Calu3 (cell line): ENCODE results near the gene ARMC9. TPM values are rescaled to one million over a fixed set of nuclear protein-coding genes. Genes with fewer than 3 reads are reported as not detected.
A peak's percentile ranks its signal among the peaks of the same experiment; 100 is the strongest.

Experiments
- Bru-seq: library from RNA; stranded (reverse); fragments of 400-500 nt; gene quantifications from one replicate; lab custom pipeline; 2021; lab: Mats Ljungman, UMichigan
- BruChase-seq, 2 experiments: library from RNA; stranded (reverse); fragments of 400-500 nt; gene quantifications; one replicate each; lab custom pipeline; 2021; lab: Mats Ljungman, UMichigan
- BruUV-seq: library from RNA; stranded (reverse); fragments of 400-500 nt; replicated peaks from 2 replicates; lab custom pipeline; 2021; lab: Mats Ljungman, UMichigan
- CTCF ChIA-PET: fragments of 300-600 bp; sonication (Branson Sonifier 250); formaldehyde crosslinking; loops from one replicate; lab custom pipeline; 2022; ENCODE audit warnings: antibody characterized with exemption; lab: Charles Lee
- DNase-seq: peaks from one replicate; pipeline ENCODE4 v3.0.0; 2022
- H3K27ac Mint-ChIP-seq: one replicate; pipeline ENCODE4 v1.8.0; 2022; ENCODE audit warnings: mixed read lengths; ENCODE audit not compliant: unreplicated experiment
- H3K27me3 Mint-ChIP-seq: one replicate; pipeline ENCODE4 v1.8.0; 2022; ENCODE audit warnings: mixed read lengths; ENCODE audit not compliant: unreplicated experiment
- H3K36me3 Mint-ChIP-seq: one replicate; pipeline ENCODE4 v1.8.0; 2022; ENCODE audit warnings: mild to moderate bottlenecking, moderate library complexity, mixed read lengths; ENCODE audit not compliant: insufficient read depth, unreplicated experiment
- H3K4me1 Mint-ChIP-seq: one replicate; pipeline ENCODE4 v1.8.0; 2022; ENCODE audit warnings: mild to moderate bottlenecking, low read depth, mixed read lengths; ENCODE audit not compliant: unreplicated experiment
- H3K4me3 Mint-ChIP-seq: one replicate; pipeline ENCODE4 v1.8.0; 2022; ENCODE audit warnings: mild to moderate bottlenecking, low read depth, moderate library complexity, mixed read lengths; ENCODE audit not compliant: unreplicated experiment
- H3K9me3 Mint-ChIP-seq: one replicate; pipeline ENCODE4 v1.8.0; 2022; ENCODE audit warnings: low read depth, mixed read lengths; ENCODE audit not compliant: unreplicated experiment
- intact Hi-C: fragments of 100-400 bp; cut with micrococcal nuclease; formaldehyde crosslinking; loops from one replicate; pipeline ENCODE4 v1.10.0; 2022; ENCODE audit not compliant: unreplicated experiment
- long read RNA-seq: library from polyadenylated mRNA; stranded (forward); transcript quantifications from one replicate; pipeline ENCODE4 v2.0.0, GENCODE V29; 2022
- total RNA-seq: library from RNA; stranded (reverse); gene quantifications from 2 replicates; pipeline ENCODE4 v1.2.3, GENCODE V29; 2022
- TF ChIP-seq, protein P1 (sequence below): fragments of 200-600 bp; IDR thresholded peaks from one replicate; pipeline ENCODE4 v1.8.0; 2022; ENCODE audit warnings: antibody characterized with exemption; ENCODE audit not compliant: unreplicated experiment

Gene ARMC9, protein sequence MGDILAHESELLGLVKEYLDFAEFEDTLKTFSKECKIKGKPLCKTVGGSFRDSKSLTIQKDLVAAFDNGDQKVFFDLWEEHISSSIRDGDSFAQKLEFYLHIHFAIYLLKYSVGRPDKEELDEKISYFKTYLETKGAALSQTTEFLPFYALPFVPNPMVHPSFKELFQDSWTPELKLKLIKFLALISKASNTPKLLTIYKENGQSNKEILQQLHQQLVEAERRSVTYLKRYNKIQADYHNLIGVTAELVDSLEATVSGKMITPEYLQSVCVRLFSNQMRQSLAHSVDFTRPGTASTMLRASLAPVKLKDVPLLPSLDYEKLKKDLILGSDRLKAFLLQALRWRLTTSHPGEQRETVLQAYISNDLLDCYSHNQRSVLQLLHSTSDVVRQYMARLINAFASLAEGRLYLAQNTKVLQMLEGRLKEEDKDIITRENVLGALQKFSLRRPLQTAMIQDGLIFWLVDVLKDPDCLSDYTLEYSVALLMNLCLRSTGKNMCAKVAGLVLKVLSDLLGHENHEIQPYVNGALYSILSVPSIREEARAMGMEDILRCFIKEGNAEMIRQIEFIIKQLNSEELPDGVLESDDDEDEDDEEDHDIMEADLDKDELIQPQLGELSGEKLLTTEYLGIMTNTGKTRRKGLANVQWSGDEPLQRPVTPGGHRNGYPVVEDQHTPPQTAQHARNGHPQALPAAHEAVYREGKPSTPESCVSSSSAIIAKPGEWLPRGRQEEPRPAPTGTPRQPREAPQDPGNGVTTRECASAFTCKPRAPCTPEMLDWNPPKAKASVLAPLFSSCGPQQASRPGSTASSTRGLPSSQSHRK
- 12.8 and 13.6 TPM in 2 replicates for total RNA-seq
- Bru-seq, nascent RNA: percentile 49 among the genes with signal in this experiment
- BruChase-seq, experiment 1, labeled RNA remaining after a 6-hour chase: percentile 47 among the genes with signal in this experiment
- percentile 45 among the genes with signal in this experiment for BruChase-seq, experiment 2, labeled RNA remaining after a 2-hour chase
- long read RNA-seq, partial matches to known transcripts: 1 of 31 reads
- long read RNA-seq, other reads (novel, unspliced or antisense): 25 of 31 reads

DNA sequence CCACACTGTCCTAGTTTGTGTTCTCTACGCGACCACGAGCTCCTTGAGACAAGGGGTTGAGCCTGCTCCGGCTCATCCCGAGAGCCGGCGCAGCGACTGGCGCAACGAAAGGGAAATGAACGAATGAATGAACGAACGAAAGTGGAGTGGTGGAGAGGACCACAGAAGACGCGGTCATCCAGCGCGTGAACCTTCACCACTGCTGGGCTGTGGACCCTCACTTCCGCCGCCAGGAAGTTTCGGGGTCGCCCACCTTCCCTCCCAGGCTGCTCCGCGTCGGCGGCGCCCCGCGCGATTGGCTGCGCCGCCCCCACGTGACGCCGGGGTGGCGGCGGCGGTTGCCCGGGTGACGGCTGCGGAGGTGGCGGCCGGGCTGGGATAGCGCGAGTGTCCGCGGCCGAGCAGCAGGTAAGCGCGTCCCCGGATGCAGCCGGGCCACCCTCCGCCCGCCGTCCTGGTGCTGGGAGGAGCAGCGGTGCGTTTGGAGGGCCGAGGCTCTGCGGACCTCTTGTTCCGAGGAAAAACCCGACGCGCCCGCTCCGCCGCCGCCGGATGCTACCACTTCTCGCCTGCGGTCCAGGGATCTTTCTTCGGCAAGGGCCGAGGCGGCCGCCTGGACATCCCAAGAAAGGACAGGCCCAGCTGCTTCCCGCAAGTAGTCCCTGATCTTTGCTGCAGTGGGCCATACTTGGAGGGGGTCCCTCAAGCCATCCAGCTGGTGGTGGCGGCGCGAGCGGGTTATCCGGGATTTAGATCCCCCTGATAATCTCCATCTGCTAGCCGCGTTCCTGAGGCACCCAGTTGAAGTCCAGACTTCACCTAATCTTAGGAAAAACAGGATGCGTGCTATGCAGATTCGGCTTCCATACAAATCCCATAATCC is at the start of gene ARMC9:
ARMC9 (plus strand) TSS at position 341 of the 883 bp plus-strand sequence. CDS start 7,608 bp downstream, outside the sequence.
- intact Hi-C loops: no loop called here
- TF ChIP-seq, protein P1, sequence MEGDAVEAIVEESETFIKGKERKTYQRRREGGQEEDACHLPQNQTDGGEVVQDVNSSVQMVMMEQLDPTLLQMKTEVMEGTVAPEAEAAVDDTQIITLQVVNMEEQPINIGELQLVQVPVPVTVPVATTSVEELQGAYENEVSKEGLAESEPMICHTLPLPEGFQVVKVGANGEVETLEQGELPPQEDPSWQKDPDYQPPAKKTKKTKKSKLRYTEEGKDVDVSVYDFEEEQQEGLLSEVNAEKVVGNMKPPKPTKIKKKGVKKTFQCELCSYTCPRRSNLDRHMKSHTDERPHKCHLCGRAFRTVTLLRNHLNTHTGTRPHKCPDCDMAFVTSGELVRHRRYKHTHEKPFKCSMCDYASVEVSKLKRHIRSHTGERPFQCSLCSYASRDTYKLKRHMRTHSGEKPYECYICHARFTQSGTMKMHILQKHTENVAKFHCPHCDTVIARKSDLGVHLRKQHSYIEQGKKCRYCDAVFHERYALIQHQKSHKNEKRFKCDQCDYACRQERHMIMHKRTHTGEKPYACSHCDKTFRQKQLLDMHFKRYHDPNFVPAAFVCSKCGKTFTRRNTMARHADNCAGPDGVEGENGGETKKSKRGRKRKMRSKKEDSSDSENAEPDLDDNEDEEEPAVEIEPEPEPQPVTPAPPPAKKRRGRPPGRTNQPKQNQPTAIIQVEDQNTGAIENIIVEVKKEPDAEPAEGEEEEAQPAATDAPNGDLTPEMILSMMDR: no peak

DNA sequence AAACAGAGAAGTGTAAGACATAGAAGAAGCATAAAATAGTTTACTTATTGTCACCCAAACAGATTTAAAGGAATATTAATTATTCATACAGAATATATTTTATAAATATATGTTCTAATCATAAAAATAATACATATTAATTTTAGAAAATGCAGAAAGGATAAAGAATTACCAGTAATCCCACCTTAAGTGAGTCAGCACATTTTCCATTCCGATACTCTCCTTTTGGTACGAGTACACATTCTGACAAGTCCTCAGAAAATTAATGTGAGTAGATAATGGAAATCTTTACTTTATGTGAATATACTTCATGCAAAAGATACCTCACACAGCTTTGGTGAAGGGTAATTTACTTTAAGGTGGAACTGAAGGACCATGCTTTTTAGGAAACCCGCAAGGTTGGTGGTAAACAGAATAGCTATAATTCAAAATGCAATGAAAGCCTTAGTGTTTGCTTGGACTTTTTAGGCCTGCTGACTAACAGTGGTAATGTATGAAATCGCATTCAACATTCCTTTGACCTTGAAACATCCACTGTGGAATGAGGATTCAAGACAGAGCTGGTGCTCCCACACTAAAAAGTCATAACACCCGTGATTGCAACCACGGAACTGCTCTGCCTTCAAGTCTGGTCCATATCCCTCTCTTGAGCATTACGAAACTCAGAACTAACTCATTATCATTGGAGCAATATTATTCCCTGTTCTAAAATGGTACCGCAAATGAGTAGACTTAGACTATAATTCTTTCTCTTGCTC is 45.5 kb upstream of the ARMC9 start:
- H3K27ac Mint-ChIP-seq: no peak overlapping the region
- no TSS peak for BruUV-seq
- CTCF ChIA-PET: no interaction called here

More for the DNA sequence above, at the start of gene ARMC9:
- H3K27me3 Mint-ChIP-seq: no peaks in the 10 kb centered on the region
- H3K27ac Mint-ChIP-seq: peak within 1 kb of the TSS; percentile 93
- TSS peak; percentile 55 for BruUV-seq
- H3K4me1 Mint-ChIP-seq: no peaks in the 10 kb centered on the region
- H3K4me3 Mint-ChIP-seq: peak within 1 kb of the TSS; percentile 90
- H3K9me3 Mint-ChIP-seq: peaks cover 5% of the 10 kb centered on the region
- peak; percentile 85 for DNase-seq
- H3K36me3 Mint-ChIP-seq: peaks cover 23% of the 10 kb centered on the region
- CTCF ChIA-PET: no interaction called here

DNA sequence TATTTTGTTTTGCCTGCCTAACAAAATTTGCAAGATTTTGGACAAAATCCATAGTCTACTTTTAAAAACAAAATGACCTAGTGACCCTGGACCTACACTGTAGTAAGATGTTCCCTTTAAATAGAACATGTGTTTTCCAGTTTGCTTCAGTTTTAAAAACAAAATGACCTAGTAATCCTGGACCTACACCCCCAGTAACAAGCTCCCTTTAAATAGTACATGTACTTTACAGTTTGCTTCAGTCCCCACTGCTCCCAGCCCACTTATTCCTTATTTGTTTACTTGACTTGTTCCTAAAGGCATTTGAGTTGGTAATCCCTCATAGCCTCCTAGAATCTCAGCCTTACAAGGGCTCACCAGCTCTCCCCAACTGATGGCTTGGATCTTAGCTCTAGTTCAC is 39.1 kb upstream of the ARMC9 start:
- H3K27ac Mint-ChIP-seq: no peak overlapping the region
- peaks cover 26% of the 10 kb centered on the region for H3K4me1 Mint-ChIP-seq
- BruUV-seq: no TSS peak
- no peak for DNase-seq
- H3K27me3 Mint-ChIP-seq: no peaks in the 10 kb centered on the region
- H3K9me3 Mint-ChIP-seq: no peaks in the 10 kb centered on the region
- TF ChIP-seq, protein P1: no peak
- CTCF ChIA-PET: no interaction called here
- intact Hi-C loops: no loop called here
- no peak overlapping the region for H3K4me3 Mint-ChIP-seq
- peaks cover 21% of the 10 kb centered on the region for H3K36me3 Mint-ChIP-seq

More for the DNA sequence above, 45.5 kb upstream of the ARMC9 start:
- Mint-ChIP-seq H3K4me1 (no peaks in the 10 kb centered on the region), H3K36me3 (peaks cover 20% of the 10 kb centered on the region), H3K9me3 (no peaks in the 10 kb centered on the region), H3K4me3 (no peak overlapping the region), H3K27me3 (no peaks in the 10 kb centered on the region)
- DNase-seq: no peak
- intact Hi-C loops: no loop called here
- TF ChIP-seq, protein P1: no peak
